ENCODE measurements around the gene BAX.
"Not testable (repeated sequence)": the region's sequence is repeated elsewhere in the genome, so short reads cannot be mapped to it uniquely, and the experiment has no call there.

Gene BAX

DNA sequence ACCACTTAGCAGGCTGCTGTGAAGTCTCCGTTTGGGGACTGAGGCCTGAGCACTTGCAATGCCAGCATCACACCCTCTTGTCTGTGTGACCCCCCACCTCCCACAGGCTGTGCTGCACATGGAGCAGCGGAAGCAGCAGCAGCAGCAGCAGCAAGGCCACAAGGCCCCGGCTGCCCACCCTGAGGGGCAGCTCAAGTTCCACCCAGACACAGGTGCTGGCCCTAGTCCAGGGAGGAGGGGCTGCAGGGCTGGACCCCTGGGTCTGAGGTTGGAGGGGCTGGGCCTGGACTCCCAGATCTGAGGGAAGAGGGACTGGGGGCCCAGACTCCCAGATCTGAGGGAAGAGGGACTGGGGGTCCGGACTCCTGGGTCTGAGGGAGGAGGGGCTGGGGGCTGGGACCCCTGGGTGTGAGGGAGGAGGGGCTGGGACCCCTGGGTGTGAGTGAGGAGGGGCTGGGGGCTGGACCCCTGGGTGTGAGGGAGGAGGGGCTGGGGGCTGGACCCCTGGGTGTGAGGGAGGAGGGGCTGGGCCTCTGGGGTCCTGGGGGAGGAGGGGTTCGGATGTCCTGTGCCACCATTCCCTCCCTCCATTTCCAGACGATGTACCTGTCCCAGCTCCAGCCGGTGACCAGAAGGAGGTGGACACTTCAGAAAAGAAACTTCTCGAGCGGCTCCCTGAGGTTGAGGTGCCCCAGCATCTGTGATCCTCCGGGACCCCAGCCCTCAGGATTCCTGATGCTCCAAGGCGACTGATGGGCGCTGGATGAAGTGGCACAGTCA is 32.8 kb upstream of the BAX start:
- intact Hi-C loops (cut with micrococcal nuclease) = no loop called here
- peaks cover 8% of the 10 kb centered on the region for H3K4me1 Mint-ChIP-seq (ENCODE audit: low read depth)
- no peaks in the 10 kb centered on the region for H3K27me3 Mint-ChIP-seq

DNA sequence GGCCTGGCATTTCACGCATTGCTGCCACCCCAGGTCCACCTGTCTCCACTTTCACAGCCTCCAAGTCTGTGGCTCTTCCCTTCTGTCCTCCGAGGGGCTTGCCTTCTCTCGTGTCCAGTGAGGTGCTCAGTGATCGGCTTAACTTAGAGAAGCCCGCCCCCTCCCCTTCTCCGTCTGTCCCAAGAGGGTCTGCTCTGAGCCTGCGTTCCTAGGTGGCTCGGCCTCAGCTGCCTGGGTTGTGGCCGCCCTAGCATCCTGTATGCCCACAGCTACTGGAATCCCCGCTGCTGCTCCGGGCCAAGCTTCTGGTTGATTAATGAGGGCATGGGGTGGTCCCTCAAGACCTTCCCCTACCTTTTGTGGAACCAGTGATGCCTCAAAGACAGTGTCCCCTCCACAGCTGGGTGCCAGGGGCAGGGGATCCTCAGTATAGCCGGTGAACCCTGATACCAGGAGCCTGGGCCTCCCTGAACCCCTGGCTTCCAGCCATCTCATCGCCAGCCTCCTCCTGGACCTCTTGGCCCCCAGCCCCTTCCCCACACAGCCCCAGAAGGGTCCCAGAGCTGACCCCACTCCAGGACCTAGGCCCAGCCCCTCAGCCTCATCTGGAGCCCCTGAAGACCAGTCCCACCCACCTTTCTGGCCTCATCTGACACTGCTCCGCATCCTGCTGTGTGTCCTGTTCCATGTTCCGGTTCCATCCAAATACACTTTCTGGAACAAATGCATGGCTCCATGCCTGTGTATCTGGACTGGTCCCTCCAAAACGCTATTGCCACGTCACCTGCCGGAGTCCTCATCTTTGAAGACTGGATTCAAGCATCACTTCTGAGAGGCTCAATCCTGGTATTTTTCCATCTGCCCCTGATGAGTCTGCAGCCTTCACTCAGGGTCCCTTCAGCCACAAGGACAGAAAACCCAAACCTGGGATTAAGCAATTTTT is 31.9 kb upstream of the BAX start:
- Mint-ChIP-seq H3K4me3 (no peak overlapping the region), H3K27me3 (no peaks in the 10 kb centered on the region), H3K36me3 (ENCODE audit: low read depth) (peaks cover 68% of the 10 kb centered on the region), H3K9me3 (no peaks in the 10 kb centered on the region), H3K4me1 (ENCODE audit: low read depth) (peaks cover 10% of the 10 kb centered on the region), H3K27ac (no peak overlapping the region)
- intact Hi-C loops (cut with micrococcal nuclease) = no loop called here

More for the DNA sequence above, 32.8 kb upstream of the BAX start:
- no peak overlapping the region for H3K4me3 Mint-ChIP-seq
- H3K27ac Mint-ChIP-seq = no peak overlapping the region
- no peaks in the 10 kb centered on the region for H3K9me3 Mint-ChIP-seq
- H3K36me3 Mint-ChIP-seq (ENCODE audit: low read depth) = peaks cover 77% of the 10 kb centered on the region

DNA sequence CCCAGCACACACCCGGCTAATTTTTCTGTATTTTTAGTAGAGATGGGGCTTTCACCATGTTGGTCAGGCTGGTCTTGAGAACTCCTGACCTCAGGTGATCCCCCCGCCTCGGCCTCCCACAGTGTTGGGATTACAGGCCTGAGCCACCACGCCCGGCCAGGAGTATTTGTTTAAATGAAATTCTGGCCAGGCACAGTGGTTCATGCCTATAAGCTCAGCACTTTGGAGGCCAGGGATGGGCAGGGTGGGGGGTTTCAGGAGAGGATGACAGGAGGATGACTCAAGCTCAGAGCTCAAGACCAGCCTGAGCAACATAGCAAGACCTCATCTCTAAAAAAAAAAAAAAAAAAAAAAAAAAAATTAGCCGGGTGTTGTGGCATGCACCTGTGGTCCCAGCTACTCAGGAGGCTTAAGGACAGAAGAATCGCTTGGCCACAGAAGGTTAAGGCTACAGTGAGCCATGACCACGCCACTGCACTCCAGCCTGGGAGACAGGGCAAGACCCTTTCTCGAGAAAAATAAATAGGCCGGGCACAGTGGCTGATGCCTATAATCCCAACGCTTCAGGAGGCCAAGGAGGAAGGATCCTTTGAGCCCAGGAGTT is 29.3 kb upstream of the BAX start:
- intact Hi-C loops (cut with micrococcal nuclease) = no loop called here
- no peak overlapping the region for H3K4me3 Mint-ChIP-seq
- H3K4me1 Mint-ChIP-seq (ENCODE audit: low read depth) = peaks cover 10% of the 10 kb centered on the region
- peaks cover 43% of the 10 kb centered on the region for H3K36me3 Mint-ChIP-seq (ENCODE audit: low read depth)
- no peaks in the 10 kb centered on the region for H3K9me3 Mint-ChIP-seq
- no peaks in the 10 kb centered on the region for H3K27me3 Mint-ChIP-seq
- no peak overlapping the region for H3K27ac Mint-ChIP-seq

DNA sequence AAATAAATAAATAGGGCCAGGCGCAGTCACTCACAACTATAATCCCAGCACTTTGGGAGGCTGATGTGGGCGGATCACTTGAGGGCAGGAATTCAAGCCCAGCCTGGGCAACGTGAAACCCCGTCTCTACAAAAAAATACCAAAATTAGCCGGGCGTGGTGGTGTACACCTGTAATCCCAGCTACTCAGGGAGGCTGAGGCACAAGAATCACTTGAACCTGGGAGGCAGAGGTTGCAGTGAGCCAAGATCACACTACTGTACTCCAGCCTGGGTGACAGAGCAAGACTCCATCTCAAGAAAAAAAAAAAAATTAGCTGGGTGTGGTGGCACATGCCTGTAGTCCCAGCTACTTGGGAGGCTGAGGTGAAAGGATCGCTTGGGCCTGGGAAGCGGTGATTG is 28.8 kb upstream of the BAX start:
- intact Hi-C loops (cut with micrococcal nuclease); H3K27me3 Mint-ChIP-seq: not testable (repeated sequence)

DNA sequence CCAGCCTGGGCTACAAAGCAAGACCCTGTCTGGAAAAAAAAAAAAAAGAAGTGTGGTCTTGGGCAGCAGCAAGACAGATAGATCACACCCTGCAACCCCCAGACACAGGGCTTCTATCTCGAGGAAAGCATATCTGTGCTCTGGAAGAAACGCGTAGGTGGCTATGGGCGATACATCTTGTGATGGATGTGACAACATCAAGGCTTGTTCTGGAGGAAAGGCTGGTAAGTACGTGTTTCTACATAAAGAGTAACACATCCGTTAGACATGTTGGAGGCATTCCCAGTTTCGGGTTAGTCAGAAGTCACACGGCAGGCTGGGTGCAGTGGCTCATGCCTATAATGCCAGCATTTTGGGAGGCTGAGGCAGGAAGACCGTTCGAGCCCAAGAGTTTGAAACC is 27.8 kb upstream of the BAX start:
- Mint-ChIP-seq H3K27me3 (peaks cover 10% of the 10 kb centered on the region), H3K27ac (peak overlapping the region; percentile 64), H3K4me3 (no peak overlapping the region), H3K4me1 (ENCODE audit: low read depth) (peaks cover 10% of the 10 kb centered on the region), H3K9me3 (no peaks in the 10 kb centered on the region), H3K36me3 (ENCODE audit: low read depth) (peaks cover 27% of the 10 kb centered on the region)
- intact Hi-C loops (cut with micrococcal nuclease) = no loop called here

More for the DNA sequence above, 28.8 kb upstream of the BAX start:
- Mint-ChIP-seq H3K36me3 (ENCODE audit: low read depth) (peaks cover 37% of the 10 kb centered on the region), H3K27ac (peak overlapping the region; percentile 64), H3K4me1 (ENCODE audit: low read depth) (peaks cover 10% of the 10 kb centered on the region)
- not testable (repeated sequence) for H3K9me3 Mint-ChIP-seq, H3K4me3 Mint-ChIP-seq

DNA sequence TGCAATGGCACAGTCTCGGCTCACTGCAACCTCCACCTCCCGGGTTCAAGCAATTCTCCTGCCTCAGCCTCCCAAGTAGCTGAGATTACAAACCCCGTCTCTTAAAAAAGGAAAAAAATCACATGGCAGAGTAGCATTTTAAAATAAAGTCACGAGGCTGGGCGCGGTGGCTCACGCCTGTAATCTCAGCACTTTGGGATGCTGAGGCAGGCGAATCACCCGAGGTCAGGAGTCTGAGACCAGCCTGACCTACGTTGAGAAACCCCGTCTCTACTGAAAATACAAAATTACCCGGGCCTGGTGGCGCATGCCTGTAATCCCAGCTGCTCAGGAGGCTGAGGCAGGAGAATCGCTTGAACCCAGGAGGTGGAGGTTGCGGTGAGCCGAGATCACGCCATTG is 27.0 kb upstream of the BAX start:
- Mint-ChIP-seq H3K27ac (peak overlapping the region; percentile 64), H3K4me1 (ENCODE audit: low read depth) (peaks cover 10% of the 10 kb centered on the region), H3K27me3 (peaks cover 15% of the 10 kb centered on the region), H3K36me3 (ENCODE audit: low read depth) (peaks cover 19% of the 10 kb centered on the region)
- H3K4me3 Mint-ChIP-seq; H3K9me3 Mint-ChIP-seq; intact Hi-C loops (cut with micrococcal nuclease): not testable (repeated sequence)

DNA sequence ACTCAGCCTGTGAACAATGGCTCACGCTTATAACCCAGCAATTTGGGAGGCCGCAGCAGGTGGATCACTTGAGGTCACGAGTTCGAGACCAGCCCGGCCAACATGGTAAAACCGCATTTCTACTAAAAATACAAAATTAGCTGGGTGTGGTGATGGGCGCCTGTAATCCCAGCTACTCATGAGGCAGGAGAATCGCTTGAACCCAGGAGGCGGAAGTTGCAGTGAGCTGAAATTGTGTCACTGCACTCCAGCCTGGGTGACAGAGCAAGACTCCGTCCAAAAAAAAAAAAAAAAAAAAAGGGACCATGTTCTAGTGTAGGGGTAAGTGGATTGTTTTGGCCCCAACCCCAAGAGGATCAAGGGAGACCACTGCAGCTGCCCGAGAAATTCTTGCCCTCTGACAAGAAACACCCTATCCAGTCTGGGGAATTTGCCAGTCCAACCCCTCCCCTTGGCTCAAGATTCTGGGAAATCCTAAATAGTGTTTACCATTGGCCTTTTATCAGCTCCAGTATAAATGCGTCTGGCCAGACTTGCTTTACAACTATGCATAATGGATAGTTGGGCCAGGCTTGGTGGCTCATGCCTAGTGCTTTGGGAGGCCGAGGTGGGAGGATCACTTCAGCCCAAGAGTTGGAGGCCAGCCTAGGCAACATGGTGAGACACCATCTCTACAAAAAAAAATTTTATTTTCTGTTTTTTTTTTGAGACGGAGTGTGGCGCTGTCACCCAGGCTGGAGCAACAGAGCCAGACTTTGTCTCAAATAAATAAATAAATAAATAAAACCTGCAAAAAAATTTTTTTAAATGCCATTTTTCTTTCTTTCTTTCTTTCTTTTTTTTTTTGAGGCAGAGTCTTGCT is 26.3 kb upstream of the BAX start:
- Mint-ChIP-seq H3K4me3 (no peak overlapping the region), H3K27me3 (peaks cover 20% of the 10 kb centered on the region), H3K9me3 (no peaks in the 10 kb centered on the region), H3K36me3 (ENCODE audit: low read depth) (peaks cover 12% of the 10 kb centered on the region), H3K4me1 (ENCODE audit: low read depth) (peaks cover 15% of the 10 kb centered on the region), H3K27ac (no peak overlapping the region)
- intact Hi-C loops (cut with micrococcal nuclease) = no loop called here

DNA sequence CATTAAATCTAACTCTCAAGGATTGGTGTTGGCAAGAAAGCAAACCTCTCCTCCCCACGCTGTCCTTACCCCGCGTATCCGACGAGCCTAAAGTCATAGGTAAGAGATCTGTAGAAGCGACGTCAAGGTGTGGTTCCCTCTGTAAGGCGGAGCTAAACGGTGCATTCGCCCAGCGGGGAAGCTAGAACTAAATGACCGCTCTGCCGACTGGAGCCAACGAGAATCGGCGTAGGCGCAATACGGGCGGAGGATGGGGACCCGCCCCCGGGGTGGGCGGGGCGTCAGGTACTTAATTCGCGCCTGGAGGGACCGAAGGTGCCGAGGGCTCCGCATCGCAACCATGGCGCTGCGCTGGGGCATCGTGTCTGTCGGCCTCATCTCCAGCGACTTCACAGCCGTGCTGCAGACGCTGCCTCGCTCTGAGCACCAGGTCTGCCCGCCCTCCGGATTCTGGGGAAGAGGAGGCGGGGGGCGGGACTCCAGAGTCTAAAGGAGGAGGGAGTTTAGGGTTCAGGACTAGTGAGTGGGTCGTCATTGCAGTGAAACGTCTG is 21.2 kb upstream of the BAX start, which contains the start of gene DHDH:
TSS of gene DHDH (plus strand) at position 318 of the 551 bp plus-strand sequence. CDS start at position 341, 23 bp downstream.
- Mint-ChIP-seq H3K4me1 (ENCODE audit: low read depth) (peaks cover 26% of the 10 kb centered on the region), H3K9me3 (no peaks in the 10 kb centered on the region), H3K36me3 (ENCODE audit: low read depth) (no peaks in the 10 kb centered on the region), H3K27ac (no peak within 1 kb of the TSS), H3K27me3 (peaks cover 38% of the 10 kb centered on the region), H3K4me3 (peak within 1 kb of the TSS; percentile 71)
- intact Hi-C loops (cut with micrococcal nuclease) = no loop called here

DNA sequence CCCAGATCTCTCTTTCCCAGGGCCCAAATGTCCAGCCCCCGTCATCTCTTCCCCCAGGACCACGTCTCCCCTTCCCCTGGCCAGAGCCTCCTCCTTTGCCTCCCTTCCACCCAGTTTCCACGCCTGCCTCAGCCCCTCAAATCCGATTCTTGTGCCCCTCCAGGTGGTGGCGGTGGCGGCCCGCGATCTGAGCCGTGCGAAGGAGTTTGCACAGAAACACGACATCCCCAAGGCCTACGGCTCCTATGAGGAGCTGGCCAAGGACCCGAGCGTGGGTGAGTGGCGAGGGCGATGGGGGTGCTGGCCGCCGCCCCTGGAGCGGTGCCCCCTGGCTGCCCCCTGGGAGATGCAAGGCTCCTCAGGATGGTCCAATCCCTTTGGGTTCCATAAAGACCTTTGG is 19.8 kb upstream of the BAX start:
- intact Hi-C loops (cut with micrococcal nuclease) = no loop called here
- H3K27ac Mint-ChIP-seq = no peak overlapping the region
- H3K9me3 Mint-ChIP-seq = no peaks in the 10 kb centered on the region
- H3K4me3 Mint-ChIP-seq = no peak overlapping the region
- no peaks in the 10 kb centered on the region for H3K36me3 Mint-ChIP-seq (ENCODE audit: low read depth)
- peaks cover 26% of the 10 kb centered on the region for H3K4me1 Mint-ChIP-seq (ENCODE audit: low read depth)
- peaks cover 44% of the 10 kb centered on the region for H3K27me3 Mint-ChIP-seq

DNA sequence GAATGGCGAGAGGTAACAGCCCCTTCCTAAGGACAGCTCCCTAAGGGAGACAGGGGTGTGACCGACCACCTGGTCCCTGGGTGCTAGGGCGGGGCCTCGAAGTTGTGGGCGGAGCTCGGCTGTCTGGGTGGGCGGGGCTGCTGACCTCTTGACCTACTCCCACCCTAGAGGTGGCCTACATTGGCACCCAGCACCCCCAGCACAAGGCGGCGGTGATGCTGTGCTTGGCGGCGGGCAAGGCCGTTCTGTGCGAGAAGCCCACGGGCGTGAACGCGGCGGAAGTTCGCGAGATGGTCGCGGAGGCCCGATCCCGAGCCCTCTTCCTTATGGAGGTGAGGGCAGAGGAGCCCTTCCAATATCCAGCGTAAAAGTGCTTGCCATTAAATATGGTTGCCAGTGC is 18.8 kb upstream of the BAX start:
- Mint-ChIP-seq H3K27ac (no peak overlapping the region), H3K27me3 (peaks cover 42% of the 10 kb centered on the region), H3K4me1 (ENCODE audit: low read depth) (peaks cover 26% of the 10 kb centered on the region), H3K36me3 (ENCODE audit: low read depth) (no peaks in the 10 kb centered on the region), H3K4me3 (no peak overlapping the region), H3K9me3 (peaks cover 5% of the 10 kb centered on the region)
- intact Hi-C loops (cut with micrococcal nuclease) = no loop called here

DNA sequence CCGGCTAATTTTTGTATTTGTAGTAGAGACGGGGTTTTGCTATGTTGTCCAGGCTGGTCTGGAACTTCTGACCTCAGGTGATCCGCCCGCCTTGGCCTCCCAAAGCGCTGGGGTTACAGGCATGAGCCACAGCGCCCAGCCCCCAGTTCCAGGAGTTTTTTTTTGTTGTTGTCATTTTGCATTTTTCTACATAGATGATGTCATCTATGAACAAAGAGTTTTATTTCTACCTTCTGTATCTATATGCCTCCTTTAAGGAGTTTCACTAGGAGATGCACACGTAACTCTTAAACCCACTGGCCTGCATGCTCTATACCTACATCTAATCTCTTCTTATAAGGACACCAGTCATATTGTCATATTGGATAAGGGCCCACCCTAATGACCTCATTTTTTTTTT is 16.4 kb upstream of the BAX start:
- no peaks in the 10 kb centered on the region for H3K36me3 Mint-ChIP-seq (ENCODE audit: low read depth)

DNA sequence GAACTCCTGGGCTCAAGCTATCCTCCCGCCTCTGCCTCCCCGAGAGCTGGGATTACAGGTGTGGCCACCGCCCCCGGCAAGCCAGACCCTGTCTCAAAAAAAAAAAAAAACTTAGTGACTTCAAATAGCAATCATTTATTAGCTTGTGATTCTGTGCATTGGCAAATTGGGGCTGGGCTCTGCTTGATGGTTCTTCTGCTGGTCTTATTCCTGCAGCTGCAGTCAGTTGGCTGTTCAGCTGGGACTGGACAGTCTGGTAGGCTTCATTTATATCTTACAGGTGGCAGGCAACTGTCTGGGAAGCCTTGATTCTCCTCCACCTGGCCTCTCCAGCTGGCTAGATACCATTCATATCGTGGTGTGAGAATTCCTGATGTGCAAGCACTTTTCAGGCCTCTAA is 13.8 kb upstream of the BAX start:
- Mint-ChIP-seq H3K4me3 (no peak overlapping the region), H3K27me3 (peaks cover 13% of the 10 kb centered on the region), H3K4me1 (ENCODE audit: low read depth) (peaks cover 5% of the 10 kb centered on the region), H3K27ac (no peak overlapping the region), H3K9me3 (peaks cover 10% of the 10 kb centered on the region), H3K36me3 (ENCODE audit: low read depth) (no peaks in the 10 kb centered on the region)
- intact Hi-C loops (cut with micrococcal nuclease) = no loop called here

More for the DNA sequence above, 16.4 kb upstream of the BAX start:
- peaks cover 23% of the 10 kb centered on the region for H3K4me1 Mint-ChIP-seq (ENCODE audit: low read depth)
- H3K27ac Mint-ChIP-seq = no peak overlapping the region
- peaks cover 25% of the 10 kb centered on the region for H3K27me3 Mint-ChIP-seq
- peaks cover 10% of the 10 kb centered on the region for H3K9me3 Mint-ChIP-seq
- H3K4me3 Mint-ChIP-seq = no peak overlapping the region
- intact Hi-C loops (cut with micrococcal nuclease) = no loop called here

DNA sequence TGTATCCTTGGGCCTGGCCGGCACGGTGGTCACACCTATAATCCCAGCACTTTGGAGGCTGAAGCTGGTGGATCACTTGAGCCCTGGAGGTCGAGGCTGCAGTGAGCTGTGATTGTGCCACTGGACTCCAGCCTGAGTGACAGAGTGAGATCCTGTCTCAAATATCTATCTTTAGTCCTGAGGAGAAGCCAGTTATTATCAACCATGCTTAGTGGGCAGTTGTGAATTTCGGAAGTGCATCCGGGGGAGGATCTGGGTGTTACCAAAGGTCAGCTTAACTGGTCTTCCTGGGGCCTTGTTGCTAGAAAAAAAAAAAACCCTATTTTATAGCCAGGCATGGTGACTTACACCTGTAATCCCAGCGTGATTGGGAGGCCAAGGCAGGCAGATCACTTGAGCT is 11.6 kb upstream of the BAX start:
- H3K36me3 Mint-ChIP-seq (ENCODE audit: low read depth) = no peaks in the 10 kb centered on the region
- H3K9me3 Mint-ChIP-seq = peaks cover 21% of the 10 kb centered on the region
- no peak overlapping the region for H3K27ac Mint-ChIP-seq
- H3K4me1 Mint-ChIP-seq (ENCODE audit: low read depth) = no peaks in the 10 kb centered on the region
- H3K27me3 Mint-ChIP-seq = peaks cover 9% of the 10 kb centered on the region
- H3K4me3 Mint-ChIP-seq = no peak overlapping the region
- intact Hi-C loops (cut with micrococcal nuclease) = no loop called here

Data from dendritic cell treated with granulocyte-macrophage colony-stimulating factor and Interleukin-4, amounts not matched to agents 40 ng/mL and 50 ng/mL, for 4 days (primary cell).